Measurements from ENCODE around the gene DTNB. TPM values are rescaled to one million over a fixed set of nuclear protein-coding genes. Genes with fewer than 3 reads are reported as not detected.
A peak's percentile ranks its signal among the peaks of the same experiment; 100 is the strongest.

The DTNB gene
- total and polyA plus RNA-seq, 2 donors (not counting 1 experiment from before 2014, with no cell fraction given): 25.7 to 37.3 TPM

GRCh38 chr2:25381502-25381901 is 291.9 kb downstream of the DTNB start:
- WGBS (ENCODE audit: insufficient coverage): 93% methylated on average over 7 of the region's 7 CpGs
- H3K9me3 Mint-ChIP-seq (ENCODE audit: insufficient read depth): no peaks in the 10 kb centered on the region
- H3K9ac ChIP-seq (ENCODE audit: low read length): no peak overlapping the region
- no peaks in the 10 kb centered on the region for H3K27me3 Mint-ChIP-seq
- no peak for DNase-seq
- H3K4me1 ChIP-seq (ENCODE audit: control insufficient read depth in 2 of 2, insufficient read depth in 2 of 2, low read length in 2 of 2): peaks cover 25 to 31% of the 10 kb centered on the region in 2 donors
- intact Hi-C loops (cut with micrococcal nuclease): no loop called here
- ChIA-PET POLR2A (interaction anchor here (1.0 kb wide), 1 partner anchor 27 kb away, joined by 7 read pairs; no protein-coding TSS in a partner anchor), CTCF (interaction anchor here (0.8 to 1.5 kb wide), 2 partner anchors 19 to 23 kb away, joined by 3 to 6 read pairs; no protein-coding TSS in a partner anchor)
- no peaks in the 10 kb centered on the region for H4K20me1 ChIP-seq (ENCODE audit: control insufficient read depth, insufficient read depth, low read length, poor library complexity, severe bottlenecking)
- TF ChIP-seq EZH2 (IDR thresholded peaks at IDR 0.05; ENCODE audit: borderline replicate concordance, insufficient read depth, low read depth, low read length, poor library complexity, severe bottlenecking) (no peak), CTCF (IDR thresholded peaks at IDR 0.05) (no peak)
- H3K4me1 Mint-ChIP-seq: peaks cover 26% of the 10 kb centered on the region
- peaks cover 0 to 7% (median 0%) of the 10 kb centered on the region in 3 donors for H3K9me3 ChIP-seq (ENCODE audit: control extremely low read depth in 1 of 3, control insufficient read depth in 2 of 3, insufficient read depth in 1 of 3, low read length in 2 of 3)
- H3K27me3 ChIP-seq (replicated peaks in 1 of 4; ENCODE audit: control extremely low read depth in 1 of 4, control insufficient read depth in 3 of 4, insufficient read depth in 4 of 4, low read length in 3 of 4): no peaks in the 10 kb centered on the region
- H2AFZ ChIP-seq (ENCODE audit: insufficient read depth, low read depth, low read length, poor library complexity, severe bottlenecking): no peak overlapping the region
- H3K27ac Mint-ChIP-seq: no peak overlapping the region
- no peak overlapping the region for H3K4me3 ChIP-seq (ENCODE audit: control extremely low read depth in 1 of 5, extremely low read depth in 1 of 5, insufficient read depth in 1 of 5, low read depth in 2 of 5, low read length in 4 of 5)
- no peak overlapping the region for H3K27ac ChIP-seq (ENCODE audit: low read length in 2 of 2)
- no peak for ATAC-seq (ENCODE audit: low read depth)
- no peak overlapping the region for H3K4me2 ChIP-seq (replicated peaks; ENCODE audit: low read depth, low read length, poor library complexity, severe bottlenecking)
- H3K36me3 ChIP-seq (replicated peaks in 1 of 2; ENCODE audit: control extremely low read depth in 1 of 2, control insufficient read depth in 1 of 2, extremely low read depth in 1 of 2, insufficient read depth in 2 of 2, low read length in 1 of 2): no peaks in the 10 kb centered on the region
- H3K4me3 Mint-ChIP-seq: no peak overlapping the region
- H3K79me2 ChIP-seq (ENCODE audit: control insufficient read depth, insufficient read depth, low read length): peaks cover 5% of the 10 kb centered on the region

- peaks cover 0 to 7% (median 0%) of the 10 kb centered on the region in 3 donors for H3K9me3 ChIP-seq (ENCODE audit: control extremely low read depth in 1 of 3, control insufficient read depth in 2 of 3, insufficient read depth in 1 of 3, low read length in 2 of 3)
- POLR2A ChIA-PET: interaction anchor here (1.0 kb wide), 1 partner anchor 28 kb away, joined by 7 read pairs; no protein-coding TSS in a partner anchor
These were observed 292.6 kb downstream of the DTNB start for GRCh38 chr2:25380586-25381375.

More at GRCh38 chr2:25380586-25381375, 292.6 kb downstream of the DTNB start:
- intact Hi-C loops (cut with micrococcal nuclease): no loop called here
- no peak overlapping the region for H2AFZ ChIP-seq (ENCODE audit: insufficient read depth, low read depth, low read length, poor library complexity, severe bottlenecking)
- H3K27ac ChIP-seq (ENCODE audit: low read length in 2 of 2): no peak overlapping the region
- 89% methylated on average over 10 of the region's 12 CpGs for WGBS (ENCODE audit: insufficient coverage)
- no peak overlapping the region for H3K27ac Mint-ChIP-seq
- no peaks in the 10 kb centered on the region for H4K20me1 ChIP-seq (ENCODE audit: control insufficient read depth, insufficient read depth, low read length, poor library complexity, severe bottlenecking)
- H3K27me3 Mint-ChIP-seq: no peaks in the 10 kb centered on the region
- H3K79me2 ChIP-seq (ENCODE audit: control insufficient read depth, insufficient read depth, low read length): peaks cover 5% of the 10 kb centered on the region
- peaks cover 31% of the 10 kb centered on the region for H3K4me1 Mint-ChIP-seq
- ATAC-seq (ENCODE audit: low read depth) (no peak), DNase-seq (peak; percentile 1)
- no peak overlapping the region for H3K4me3 ChIP-seq (ENCODE audit: control extremely low read depth in 1 of 5, extremely low read depth in 1 of 5, insufficient read depth in 1 of 5, low read depth in 2 of 5, low read length in 4 of 5)
- TF ChIP-seq EZH2 (IDR thresholded peaks at IDR 0.05; ENCODE audit: borderline replicate concordance, insufficient read depth, low read depth, low read length, poor library complexity, severe bottlenecking): no peak
- TF ChIP-seq CTCF (IDR thresholded peaks at IDR 0.05): no peak
- H3K4me2 ChIP-seq (replicated peaks; ENCODE audit: low read depth, low read length, poor library complexity, severe bottlenecking): no peak overlapping the region
- CTCF ChIA-PET: interaction anchor here (0.8 to 1.5 kb wide), 2 partner anchors 19 to 24 kb away, joined by 3 to 6 read pairs; no protein-coding TSS in a partner anchor
- H3K9ac ChIP-seq (ENCODE audit: low read length): no peak overlapping the region
- peaks cover 31 to 38% of the 10 kb centered on the region in 2 donors for H3K4me1 ChIP-seq (ENCODE audit: control insufficient read depth in 2 of 2, insufficient read depth in 2 of 2, low read length in 2 of 2)
- no peaks in the 10 kb centered on the region for H3K9me3 Mint-ChIP-seq (ENCODE audit: insufficient read depth)
- no peak overlapping the region for H3K4me3 Mint-ChIP-seq
- no peaks in the 10 kb centered on the region for H3K27me3 ChIP-seq (replicated peaks in 1 of 4; ENCODE audit: control extremely low read depth in 1 of 4, control insufficient read depth in 3 of 4, insufficient read depth in 4 of 4, low read length in 3 of 4)
- H3K36me3 ChIP-seq (replicated peaks in 1 of 2; ENCODE audit: control extremely low read depth in 1 of 2, control insufficient read depth in 1 of 2, extremely low read depth in 1 of 2, insufficient read depth in 2 of 2, low read length in 1 of 2): no peaks in the 10 kb centered on the region

All from B cell (primary cell).